GM12872 (cell line): Measurements from ENCODE around the gene ITPR1.

Experiments
- TF ChIP-seq, protein P1 (sequence below): IDR thresholded peaks from 3 replicates; pipeline ENCODE4 v1.5.1; 2011; ENCODE audit warnings: low read depth, mild to moderate bottlenecking, low read length, moderate library complexity; ENCODE audit not compliant: insufficient read depth

ITPR1 gene

GRCh38 chr3:4887177-4887576, 394.0 kb downstream of the ITPR1 start:
- TF ChIP-seq, protein P1, sequence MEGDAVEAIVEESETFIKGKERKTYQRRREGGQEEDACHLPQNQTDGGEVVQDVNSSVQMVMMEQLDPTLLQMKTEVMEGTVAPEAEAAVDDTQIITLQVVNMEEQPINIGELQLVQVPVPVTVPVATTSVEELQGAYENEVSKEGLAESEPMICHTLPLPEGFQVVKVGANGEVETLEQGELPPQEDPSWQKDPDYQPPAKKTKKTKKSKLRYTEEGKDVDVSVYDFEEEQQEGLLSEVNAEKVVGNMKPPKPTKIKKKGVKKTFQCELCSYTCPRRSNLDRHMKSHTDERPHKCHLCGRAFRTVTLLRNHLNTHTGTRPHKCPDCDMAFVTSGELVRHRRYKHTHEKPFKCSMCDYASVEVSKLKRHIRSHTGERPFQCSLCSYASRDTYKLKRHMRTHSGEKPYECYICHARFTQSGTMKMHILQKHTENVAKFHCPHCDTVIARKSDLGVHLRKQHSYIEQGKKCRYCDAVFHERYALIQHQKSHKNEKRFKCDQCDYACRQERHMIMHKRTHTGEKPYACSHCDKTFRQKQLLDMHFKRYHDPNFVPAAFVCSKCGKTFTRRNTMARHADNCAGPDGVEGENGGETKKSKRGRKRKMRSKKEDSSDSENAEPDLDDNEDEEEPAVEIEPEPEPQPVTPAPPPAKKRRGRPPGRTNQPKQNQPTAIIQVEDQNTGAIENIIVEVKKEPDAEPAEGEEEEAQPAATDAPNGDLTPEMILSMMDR = no peak

GRCh38 chr3:4888913-4889846, 396.0 kb downstream of the ITPR1 start:
- TF ChIP-seq, protein P1 = no peak

GRCh38 chr3:4889896-4890295, 396.7 kb downstream of the ITPR1 start:
- TF ChIP-seq, protein P1 = no peak

GRCh38 chr3:4894891-4895530, 401.9 kb downstream of the ITPR1 start:
- TF ChIP-seq, protein P1 = no peak

GRCh38 chr3:4895838-4896237, 402.7 kb downstream of the ITPR1 start:
- TF ChIP-seq, protein P1 = no peak
